Measurements from ENCODE around the gene SH3RF3.

SH3RF3 gene

GRCh38 chr2:109290887-109291643, 162.1 kb downstream of the SH3RF3 start:
- no peak for DNase-seq

- no peak for DNase-seq
Observed at GRCh38 chr2:109292386-109292785, 163.4 kb downstream of the SH3RF3 start.

- no peak for DNase-seq
Observed at GRCh38 chr2:109293663-109294062, 164.7 kb downstream of the SH3RF3 start.

- no peak for DNase-seq
Observed at GRCh38 chr2:109294523-109294922, 165.5 kb downstream of the SH3RF3 start.

- no peak for DNase-seq
Observed at GRCh38 chr2:109295070-109295780, 166.2 kb downstream of the SH3RF3 start.

- DNase-seq: no peak
Observed at GRCh38 chr2:109295781-109296117, 166.7 kb downstream of the SH3RF3 start.

GRCh38 chr2:109297566-109298490, 168.8 kb downstream of the SH3RF3 start:
- no peak for DNase-seq

- DNase-seq: no peak
Observed at GRCh38 chr2:109298851-109299250, 169.8 kb downstream of the SH3RF3 start.

- no peak for DNase-seq
Observed at GRCh38 chr2:109299536-109299935, 170.5 kb downstream of the SH3RF3 start.

- no peak for DNase-seq
Observed at GRCh38 chr2:109300582-109300981, 171.6 kb downstream of the SH3RF3 start.

GRCh38 chr2:109301746-109302145, 172.7 kb downstream of the SH3RF3 start:
- no peak for DNase-seq

- no peak for DNase-seq
Observed at GRCh38 chr2:109302319-109302718, 173.3 kb downstream of the SH3RF3 start.

GRCh38 chr2:109304242-109304641, 175.2 kb downstream of the SH3RF3 start:
- no peak for DNase-seq

GRCh38 chr2:109304731-109305470, 175.9 kb downstream of the SH3RF3 start:
- peak in 2 of 3 experiments; percentile 19 to 66 for DNase-seq

GRCh38 chr2:109305490-109306167, 176.6 kb downstream of the SH3RF3 start:
- DNase-seq: peak in 1 of 3 experiments; percentile 33

GRCh38 chr2:109306190-109306589, 177.2 kb downstream of the SH3RF3 start:
- no peak for DNase-seq

GRCh38 chr2:109311771-109312170, 182.8 kb downstream of the SH3RF3 start:
- DNase-seq: no peak

GRCh38 chr2:109312902-109313301, 183.9 kb downstream of the SH3RF3 start:
- no peak for DNase-seq

- DNase-seq: no peak
Observed at GRCh38 chr2:109313343-109313742, 184.3 kb downstream of the SH3RF3 start.

GRCh38 chr2:109316091-109316490, 187.1 kb downstream of the SH3RF3 start:
- DNase-seq: no peak

GRCh38 chr2:109317471-109318095, 188.6 kb downstream of the SH3RF3 start:
- DNase-seq: no peak

All from NCI-H1417 (cell line).